ENCODE measurements around the gene TKTL2. TPM values are rescaled to one million over a fixed set of nuclear protein-coding genes. Genes with fewer than 3 reads are reported as not detected.

Gene TKTL2
- total RNA-seq, 1 donor from 2014 or later = 0.18 TPM

GRCh38 chr4:163485589-163485988, 12.0 kb upstream of the TKTL2 start:
- no peaks in the 10 kb centered on the region for H3K36me3 ChIP-seq
- DNase-seq = no peak
- intact Hi-C loops (cut with DNase I) = loop anchor here (10.0 kb wide), 1 partner anchor 59 kb away; no protein-coding TSS in a partner anchor

GRCh38 chr4:163484906-163485305, 11.4 kb upstream of the TKTL2 start:
- H3K27me3 ChIP-seq (ENCODE audit: low read depth) = no peaks in the 10 kb centered on the region
- H3K9me3 ChIP-seq = no peaks in the 10 kb centered on the region
- peak; percentile 47 for TF ChIP-seq CTCF (IDR thresholded peaks at IDR 0.05)
- no peaks in the 10 kb centered on the region for H3K4me1 ChIP-seq
- DNase-seq (no peak), ATAC-seq (peak; percentile 54 to 64)
- no peak overlapping the region for H3K27ac ChIP-seq
- no peaks in the 10 kb centered on the region for H3K36me3 ChIP-seq
- H3K4me3 ChIP-seq = no peak overlapping the region
- intact Hi-C loops (cut with DNase I) = loop anchor here (10.0 kb wide), 1 partner anchor 60 kb away; no protein-coding TSS in a partner anchor

More at GRCh38 chr4:163485589-163485988, 12.0 kb upstream of the TKTL2 start:
- no peak for ATAC-seq
- Histone ChIP-seq H3K4me3 (no peak overlapping the region), H3K9me3 (no peaks in the 10 kb centered on the region), H3K27me3 (ENCODE audit: low read depth) (no peaks in the 10 kb centered on the region), H3K27ac (no peak overlapping the region), H3K4me1 (no peaks in the 10 kb centered on the region)
- TF ChIP-seq CTCF (IDR thresholded peaks at IDR 0.05) = no peak

- ATAC-seq = peak; percentile 33 to 58
- intact Hi-C loops (cut with DNase I) = loop anchor here (10.0 kb wide), 1 partner anchor 63 kb away; no protein-coding TSS in a partner anchor
These were observed 8.6 kb upstream of the TKTL2 start for GRCh38 chr4:163482190-163482589.

GRCh38 chr4:163476761-163477438, 3.3 kb upstream of the TKTL2 start:
- Histone ChIP-seq H3K9me3 (no peaks in the 10 kb centered on the region), H3K4me1 (no peaks in the 10 kb centered on the region), H3K27me3 (ENCODE audit: low read depth) (no peaks in the 10 kb centered on the region), H3K36me3 (no peaks in the 10 kb centered on the region), H3K27ac (no peak overlapping the region), H3K4me3 (no peak overlapping the region)
- intact Hi-C loops (cut with DNase I) = no loop called here
- TF ChIP-seq CTCF (IDR thresholded peaks at IDR 0.05) = no peak
- DNase-seq (no peak), ATAC-seq (no peak)

More at GRCh38 chr4:163482190-163482589, 8.6 kb upstream of the TKTL2 start:
- H3K36me3 ChIP-seq = no peaks in the 10 kb centered on the region
- no peaks in the 10 kb centered on the region for H3K4me1 ChIP-seq
- no peak for TF ChIP-seq CTCF (IDR thresholded peaks at IDR 0.05)
- no peak overlapping the region for H3K4me3 ChIP-seq
- DNase-seq = no peak
- no peaks in the 10 kb centered on the region for H3K9me3 ChIP-seq
- H3K27ac ChIP-seq = no peak overlapping the region
- H3K27me3 ChIP-seq (ENCODE audit: low read depth) = no peaks in the 10 kb centered on the region

- intact Hi-C loops (cut with DNase I) = no loop called here
- no peaks in the 10 kb centered on the region for H3K36me3 ChIP-seq
- no peak for TF ChIP-seq CTCF (IDR thresholded peaks at IDR 0.05)
- no peak overlapping the region for H3K4me3 ChIP-seq
- H3K27me3 ChIP-seq (ENCODE audit: low read depth) = no peaks in the 10 kb centered on the region
- no peaks in the 10 kb centered on the region for H3K9me3 ChIP-seq
- H3K27ac ChIP-seq = no peak overlapping the region
- no peaks in the 10 kb centered on the region for H3K4me1 ChIP-seq
- ATAC-seq (no peak), DNase-seq (no peak)
These were observed 473 bp upstream of the TKTL2 start for GRCh38 chr4:163474027-163474426.

All from lower lobe of right lung (tissue), 2 donors.